GM19328 (cell line): ENCODE measurements around the gene IRF2.

ENCODE experiments used
- ATAC-seq: cut with Tn5 transposase; IDR thresholded peaks from one replicate; pipeline ENCODE4 v1.9.1; 2021; ENCODE audit warnings: mild to moderate bottlenecking, moderate library complexity; ENCODE audit not compliant: unreplicated experiment

Gene IRF2

DNA sequence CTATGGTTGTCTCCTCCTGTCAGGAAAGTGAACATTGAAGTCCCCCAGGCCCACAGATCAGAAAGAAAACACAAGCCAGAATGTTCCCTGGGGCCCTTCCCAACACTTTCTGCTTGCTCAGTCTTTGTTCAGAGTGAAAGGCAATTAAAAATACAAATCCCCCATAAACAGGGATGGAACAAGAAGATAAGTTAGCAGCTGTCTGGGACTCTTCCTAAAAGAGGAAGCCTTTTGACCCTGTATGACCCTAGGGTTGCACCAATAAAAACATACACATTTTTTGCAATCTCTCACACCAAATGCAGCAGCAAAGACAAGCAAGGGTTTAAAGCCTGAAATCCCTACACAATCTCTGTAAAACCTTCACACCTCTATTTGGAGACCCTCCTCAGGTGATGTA, 22.6 kb downstream of the IRF2 start:
- ATAC-seq = no peak

DNA sequence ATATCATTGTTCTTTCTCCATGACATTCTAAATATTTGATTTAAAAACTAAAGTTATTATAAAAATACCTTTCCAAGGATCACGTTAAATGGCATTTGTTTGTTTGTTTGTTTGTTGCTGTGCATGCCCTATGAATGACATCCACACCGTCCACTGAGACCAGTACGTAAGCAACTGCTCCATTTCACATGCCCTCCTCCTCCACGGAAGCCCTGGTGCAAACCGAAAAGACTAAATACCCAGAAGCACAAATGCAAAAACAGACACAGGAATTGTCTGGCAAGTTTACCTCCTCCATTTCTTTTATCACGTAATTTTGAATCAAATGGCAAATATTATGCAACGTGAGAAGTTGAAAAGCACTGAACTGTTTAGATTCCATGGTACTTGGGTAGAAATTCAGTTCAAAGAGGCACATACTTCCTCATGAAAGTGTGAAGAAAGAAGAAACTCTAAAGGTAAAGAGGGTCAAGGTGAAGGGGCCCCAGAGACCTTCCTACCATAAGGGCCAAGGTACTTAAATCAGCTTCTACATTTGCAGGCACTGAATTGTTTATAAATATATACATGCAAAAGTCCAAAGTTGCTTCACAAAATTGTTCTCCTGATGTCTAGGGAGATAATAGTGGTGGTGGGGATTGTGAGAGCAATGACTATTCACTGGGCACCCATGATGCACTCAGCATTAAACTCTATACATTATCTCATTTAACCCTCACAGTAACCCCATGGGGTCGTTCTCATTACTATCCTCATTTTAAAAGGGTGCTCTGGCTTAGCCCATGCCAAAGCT, 23.4 kb downstream of the IRF2 start:
- ATAC-seq = no peak

DNA sequence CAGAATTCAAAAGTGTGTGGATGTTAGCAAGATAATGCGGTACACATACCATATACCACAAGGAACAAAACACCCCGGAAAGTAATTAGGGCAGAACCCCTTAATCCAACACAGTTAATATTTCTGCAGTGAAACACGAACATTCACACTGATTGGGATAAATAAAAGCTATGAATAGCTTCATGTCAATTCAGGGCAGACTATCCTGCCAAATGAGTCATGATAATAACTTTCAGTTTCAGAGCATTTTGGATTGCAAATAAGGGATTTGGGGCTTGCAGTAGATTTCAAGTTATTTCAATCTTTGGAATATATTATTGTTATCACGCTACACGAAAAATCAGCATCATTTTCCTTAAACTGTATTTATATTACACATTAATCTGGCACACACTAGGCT, 24.3 kb downstream of the IRF2 start:
- no peak for ATAC-seq

DNA sequence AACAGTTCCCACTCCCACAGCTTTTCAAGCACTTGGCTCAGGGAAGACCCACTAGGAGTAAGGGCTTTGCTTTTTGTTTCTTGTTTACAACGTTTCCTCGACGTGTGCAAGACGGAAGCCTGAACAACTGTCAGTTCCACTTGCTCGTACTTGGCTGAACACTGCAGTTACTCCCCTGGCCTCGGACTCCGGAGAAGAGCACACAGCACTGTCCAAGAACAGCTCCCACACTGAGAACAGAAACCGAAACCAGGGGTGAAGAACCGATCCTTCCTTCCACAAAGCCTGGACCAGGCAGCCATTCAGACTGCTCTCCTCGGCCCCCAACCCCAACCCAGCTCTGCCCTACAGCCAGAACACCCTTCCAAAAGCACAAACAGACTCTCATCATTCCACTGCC, 25.5 kb downstream of the IRF2 start:
- no peak for ATAC-seq

DNA sequence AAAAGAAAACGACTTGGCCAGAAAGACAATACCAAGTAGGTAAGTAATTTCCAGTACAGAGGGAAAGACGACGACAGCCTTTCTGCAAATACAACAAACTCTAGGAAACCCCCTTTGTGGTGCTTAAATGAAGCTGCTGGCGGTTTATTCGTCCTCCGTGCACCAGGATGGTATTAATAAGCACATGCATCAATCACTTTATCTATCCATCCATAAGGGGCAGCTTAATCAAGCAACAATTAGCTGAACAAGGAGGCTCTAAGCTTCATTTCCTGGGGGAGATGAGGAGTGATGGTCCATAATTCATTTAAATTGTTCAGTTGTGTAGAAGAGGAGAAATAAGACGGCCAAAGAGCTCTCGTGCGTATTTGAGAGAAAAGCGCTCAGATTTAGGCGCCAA, 26.2 kb downstream of the IRF2 start:
- ATAC-seq = no peak

DNA sequence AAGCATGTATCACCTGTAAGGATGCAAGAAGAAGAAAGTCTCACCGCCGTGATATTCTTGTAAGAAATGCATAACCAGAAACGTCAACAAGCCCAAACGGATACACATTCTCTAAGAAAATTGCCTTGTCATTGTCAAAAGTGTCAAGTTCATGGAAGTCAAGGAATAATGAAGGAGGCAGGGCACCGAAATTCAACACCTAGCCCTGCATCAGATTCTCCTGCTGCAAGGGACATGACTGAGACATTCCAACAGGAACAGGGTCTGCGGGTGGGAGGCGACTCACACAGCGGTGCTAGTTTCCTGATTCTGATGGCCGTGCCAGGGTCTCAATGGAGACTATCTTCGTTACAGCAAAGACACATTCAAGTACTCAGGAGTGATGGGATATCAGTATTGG, 26.7 kb downstream of the IRF2 start:
- ATAC-seq = no peak

DNA sequence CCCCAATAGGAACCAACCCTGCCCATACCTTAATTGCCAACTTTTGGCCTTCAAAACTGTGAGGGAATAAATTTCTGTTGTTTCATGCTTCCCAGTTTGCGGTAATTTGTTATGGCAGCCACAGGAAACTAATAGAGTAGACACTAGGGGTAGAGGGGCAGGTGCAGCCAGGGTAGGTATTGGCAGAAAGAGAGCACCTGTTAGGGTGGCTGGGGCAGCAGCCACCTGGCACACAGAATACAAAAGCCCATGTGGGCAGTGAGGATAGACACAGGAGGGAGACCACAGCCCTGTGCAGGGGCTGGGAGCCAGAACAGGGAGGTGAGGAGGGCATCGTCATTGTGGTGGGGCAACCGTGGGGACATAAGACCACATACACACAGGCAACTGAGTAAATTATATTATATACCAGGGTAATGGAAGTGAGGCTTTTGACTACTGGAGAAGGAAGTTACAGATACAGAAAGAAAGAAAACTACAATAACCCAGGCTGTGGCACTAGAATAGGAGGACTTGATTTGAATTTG, 28.2 kb downstream of the IRF2 start:
- no peak for ATAC-seq

DNA sequence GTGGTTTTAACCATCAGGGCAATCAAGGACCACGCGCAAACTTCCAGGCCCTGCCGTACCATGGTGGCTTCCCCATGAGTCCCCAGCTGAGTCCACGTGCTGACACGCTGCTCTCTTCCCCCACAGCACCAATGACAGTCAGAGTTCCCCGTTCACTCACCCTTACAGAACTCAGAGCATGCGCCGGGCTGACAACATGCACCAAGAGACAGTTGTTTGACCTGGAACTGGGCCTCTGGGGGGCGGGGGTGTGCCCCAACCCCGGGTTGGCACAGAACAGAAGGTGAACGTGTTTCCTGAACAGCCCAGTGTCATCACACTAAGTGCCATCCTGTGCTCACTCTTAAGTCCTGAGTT, 29.4 kb downstream of the IRF2 start:
- ATAC-seq = no peak

DNA sequence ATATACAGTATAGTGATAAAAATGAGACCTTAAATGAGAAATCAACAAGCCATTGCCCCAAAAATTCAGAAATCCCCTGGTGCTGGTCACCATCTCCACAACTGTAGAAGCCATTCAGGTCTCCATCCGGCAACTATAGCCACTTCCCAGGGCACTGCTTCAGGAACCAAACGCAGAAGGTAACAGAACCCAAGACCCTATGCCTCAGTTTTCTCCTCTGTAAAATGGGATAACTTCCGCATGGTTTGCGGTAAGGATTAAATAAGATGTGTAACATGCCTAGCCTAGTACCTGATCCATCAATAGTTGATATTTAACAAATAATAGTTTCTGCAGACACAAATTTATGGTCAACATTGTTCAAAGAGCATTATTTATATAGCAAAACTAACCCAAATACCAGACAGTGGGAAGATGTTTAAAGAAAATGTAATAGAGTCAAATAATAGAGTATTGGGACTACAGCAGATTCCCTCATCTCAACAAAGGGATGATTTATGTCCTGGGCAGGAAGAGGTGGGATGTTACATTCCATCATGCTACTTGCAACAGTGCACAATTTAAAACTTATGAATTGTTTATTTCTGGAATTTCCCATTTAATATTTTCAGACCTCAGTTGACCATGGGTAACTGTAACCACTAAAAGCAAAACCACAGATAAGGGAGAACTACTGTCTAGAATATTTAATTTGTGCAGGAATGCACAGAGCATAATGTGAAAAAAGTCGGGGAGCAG, 30.0 kb downstream of the IRF2 start:
- ATAC-seq = no peak

DNA sequence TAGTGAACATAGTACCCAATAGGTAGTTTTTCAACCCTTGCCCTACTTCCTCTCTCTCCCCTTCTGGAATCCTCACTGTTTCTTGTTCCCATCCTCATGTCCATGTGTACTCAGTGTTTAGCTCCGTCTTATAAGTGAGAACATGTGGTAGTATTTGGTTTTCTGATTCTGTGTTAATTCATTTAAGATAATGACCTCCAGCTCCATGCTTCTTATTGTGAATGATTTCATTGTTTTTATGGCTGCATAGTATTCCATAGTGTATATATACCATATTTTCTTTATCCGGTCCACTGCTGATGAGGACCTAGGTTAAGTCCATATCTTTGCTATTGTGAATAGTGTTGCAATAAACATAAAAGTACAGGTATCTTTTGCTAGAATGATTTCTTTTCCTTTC, 31.0 kb downstream of the IRF2 start:
- ATAC-seq = no peak

DNA sequence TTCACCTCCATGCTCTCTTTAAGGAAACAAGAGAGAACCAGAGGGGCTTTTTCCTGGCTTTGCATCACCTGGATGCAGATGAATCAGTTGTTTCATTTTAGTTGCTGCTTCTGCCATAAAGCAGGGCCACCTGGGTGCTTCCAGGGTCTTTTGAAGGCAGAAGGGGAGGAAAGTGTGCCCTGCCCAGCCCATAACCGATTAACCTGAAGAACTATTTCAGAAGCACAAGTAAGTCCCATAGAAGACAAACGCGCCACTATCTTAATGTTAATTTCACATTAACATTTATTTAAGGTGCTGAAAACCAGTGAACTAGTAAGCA, 32.1 kb downstream of the IRF2 start:
- no peak for ATAC-seq

DNA sequence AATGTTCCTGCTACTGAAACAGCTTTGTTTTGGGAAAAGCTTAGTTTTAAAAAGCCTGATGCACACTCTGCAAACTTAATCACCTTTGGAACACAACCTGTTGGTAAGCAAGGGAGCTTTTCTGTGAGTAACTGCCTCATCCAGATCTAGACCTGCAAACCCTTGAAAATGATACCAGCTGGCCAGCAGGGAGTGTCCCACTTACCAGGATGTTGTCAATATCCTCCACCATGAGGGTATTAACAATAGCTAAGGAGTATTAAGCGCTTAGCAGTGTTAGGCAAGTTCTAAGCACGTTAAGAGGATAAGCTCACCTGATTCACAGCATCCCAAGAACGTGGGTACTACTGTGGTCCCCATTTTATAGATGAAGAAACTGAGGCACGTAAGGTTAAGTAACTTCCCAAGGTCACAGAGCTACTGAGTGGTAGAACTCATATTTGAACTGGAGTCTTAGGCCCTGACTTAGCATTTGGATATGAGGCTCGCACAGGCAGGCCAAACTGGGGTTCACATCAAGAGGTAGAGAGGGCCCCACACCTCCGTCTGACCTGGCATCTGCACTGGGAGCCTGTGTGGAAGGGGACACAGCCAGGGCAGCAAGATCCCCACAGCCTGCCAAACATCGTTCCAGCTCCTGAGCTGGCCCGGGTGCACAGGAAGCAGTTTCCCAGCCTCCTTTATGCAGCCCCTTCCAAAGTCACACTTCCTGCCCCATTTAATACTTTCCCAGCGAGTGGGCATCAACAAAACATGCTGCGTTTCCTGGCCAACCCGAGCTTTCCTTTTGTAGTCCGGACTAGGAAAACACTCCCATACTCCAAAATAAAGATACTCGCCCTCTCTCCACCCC, 32.7 kb downstream of the IRF2 start:
- no peak for ATAC-seq

DNA sequence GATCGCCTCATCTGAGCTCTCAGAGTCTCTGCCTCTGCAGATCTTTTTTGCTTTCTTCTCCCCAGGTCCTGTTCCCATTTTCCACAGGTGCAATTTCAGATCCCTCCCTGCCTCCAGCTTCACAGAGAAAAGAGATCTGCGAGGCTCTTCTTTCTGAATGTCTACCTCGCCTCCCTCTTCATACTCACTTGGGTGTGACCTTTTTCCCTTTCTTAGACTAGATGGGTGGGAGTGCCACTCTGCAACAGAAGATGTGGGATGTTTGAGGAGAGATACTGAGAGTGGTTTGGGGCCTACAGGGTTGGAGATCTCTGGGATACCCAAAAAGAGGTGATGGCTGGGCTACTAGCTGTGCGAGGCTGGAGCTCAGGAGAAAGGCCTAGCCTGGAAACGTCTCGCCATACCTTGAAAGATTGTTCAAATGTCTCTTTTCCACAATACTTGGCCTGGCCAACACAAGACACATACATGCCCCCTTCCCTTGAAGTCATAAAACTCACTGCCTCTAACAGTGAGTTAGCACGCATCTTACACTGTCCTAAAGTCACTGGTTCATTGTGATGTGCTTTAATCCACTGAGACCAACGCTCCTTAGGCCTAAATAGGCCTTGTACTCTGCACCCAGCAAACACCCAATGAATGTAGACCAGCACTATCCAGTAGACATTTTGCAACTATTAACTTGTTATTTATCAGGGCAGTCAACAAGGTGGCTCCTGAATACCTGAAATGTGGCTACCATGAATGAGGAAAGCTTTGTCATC, 33.6 kb downstream of the IRF2 start:
- ATAC-seq = no peak

DNA sequence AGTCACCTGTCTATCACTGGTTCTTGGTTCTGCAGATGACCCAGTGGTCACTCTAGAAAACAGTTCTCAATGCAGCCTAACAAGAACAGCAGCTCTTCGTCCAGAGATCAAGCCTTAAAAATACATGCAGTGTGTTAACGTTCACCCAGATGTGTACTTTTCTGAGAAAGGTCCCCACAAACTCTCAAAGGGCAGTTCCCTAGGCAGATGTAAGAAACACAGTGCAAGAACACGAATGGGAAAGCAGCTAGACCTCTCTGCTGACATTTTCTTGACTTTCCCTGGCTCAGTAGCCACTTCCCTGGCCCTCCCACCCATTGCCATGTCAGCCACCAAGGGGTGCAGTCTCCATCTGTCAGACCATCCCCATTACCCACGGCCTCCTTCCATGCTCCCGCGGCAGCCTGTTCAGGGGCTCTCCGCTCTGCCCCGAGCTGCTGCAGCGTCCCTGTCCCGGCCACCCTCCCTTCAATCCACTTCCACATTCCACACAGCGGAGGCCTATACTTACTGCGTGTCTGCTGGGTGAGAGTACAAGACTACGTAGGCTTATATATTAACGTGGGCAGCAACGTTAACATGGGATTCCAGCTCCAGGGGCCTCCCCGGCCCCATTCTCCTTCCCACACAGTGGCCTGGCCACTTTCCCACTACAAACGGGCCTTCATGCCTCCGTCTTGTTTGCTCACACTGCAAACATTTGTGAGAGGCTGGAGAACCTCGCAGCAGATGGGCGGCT, 34.3 kb downstream of the IRF2 start:
- no peak for ATAC-seq

DNA sequence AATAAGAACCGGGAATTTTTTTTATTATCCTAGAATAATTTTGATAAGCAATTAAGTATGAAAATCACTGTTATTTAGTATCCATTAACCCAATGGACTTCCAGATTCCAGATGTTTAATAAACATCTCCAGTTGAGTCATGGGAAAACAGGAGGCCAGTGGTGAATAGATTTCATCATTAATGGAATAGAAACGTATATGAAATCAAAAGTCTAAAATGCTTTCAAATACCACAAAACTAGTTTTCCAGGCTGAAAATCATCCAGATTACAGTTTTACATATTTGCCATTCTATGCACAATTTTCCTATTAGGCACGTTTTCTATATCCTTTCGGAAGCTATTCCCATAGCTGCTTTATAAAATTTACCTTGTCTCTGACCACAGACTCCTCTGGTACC, 35.0 kb downstream of the IRF2 start:
- ATAC-seq = no peak

DNA sequence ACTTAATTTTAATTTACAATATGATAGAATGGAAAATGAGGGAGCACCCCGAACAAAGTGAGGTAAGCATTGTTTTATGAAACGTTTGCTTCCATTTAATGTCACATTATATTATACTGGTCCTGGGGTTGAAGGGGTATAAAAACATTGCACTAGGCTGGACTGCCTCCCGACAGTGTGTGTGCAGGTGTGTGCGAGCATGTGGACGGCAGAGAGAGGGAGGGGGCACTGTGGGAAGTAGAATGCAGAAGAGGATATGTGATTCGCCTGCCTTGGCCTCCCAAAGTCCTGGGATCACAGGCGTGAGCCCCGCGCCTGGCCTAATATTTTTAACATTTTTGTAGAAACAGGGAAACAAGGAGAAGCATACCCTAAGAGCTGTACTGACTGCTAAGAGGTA, 36.0 kb downstream of the IRF2 start:
- no peak for ATAC-seq

DNA sequence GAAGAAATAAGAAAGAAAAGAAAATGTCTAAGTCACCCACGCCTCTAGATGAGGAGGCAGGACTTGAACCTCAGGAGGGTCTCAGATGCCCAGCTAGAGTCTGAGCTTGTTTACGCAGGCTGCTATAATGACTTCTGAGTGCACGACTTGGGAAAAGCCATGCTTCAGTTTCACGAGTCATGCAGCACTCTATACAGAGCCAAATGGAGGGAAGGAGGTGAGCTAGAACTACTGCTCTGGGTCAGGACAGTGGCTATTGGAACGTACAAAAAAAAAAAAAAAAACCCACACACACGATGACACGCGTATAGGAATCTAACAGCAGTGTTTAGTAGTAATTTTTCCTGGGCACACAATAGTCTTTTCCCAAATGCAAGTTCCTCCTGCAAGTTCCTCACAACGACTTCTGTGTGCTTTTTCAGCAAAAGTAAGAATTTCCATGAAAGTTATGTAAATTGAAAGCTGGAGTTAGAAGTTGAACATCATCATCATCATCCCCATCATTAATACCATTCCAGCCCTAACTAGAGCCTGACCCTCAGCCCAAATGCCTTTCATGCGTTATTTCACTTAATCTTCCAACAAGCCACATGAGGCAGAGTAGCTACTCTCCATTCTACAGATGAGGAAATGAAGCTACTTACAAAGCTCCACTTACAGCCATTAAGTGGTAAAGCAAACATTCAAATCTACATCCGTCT, 36.6 kb downstream of the IRF2 start:
- no peak for ATAC-seq

DNA sequence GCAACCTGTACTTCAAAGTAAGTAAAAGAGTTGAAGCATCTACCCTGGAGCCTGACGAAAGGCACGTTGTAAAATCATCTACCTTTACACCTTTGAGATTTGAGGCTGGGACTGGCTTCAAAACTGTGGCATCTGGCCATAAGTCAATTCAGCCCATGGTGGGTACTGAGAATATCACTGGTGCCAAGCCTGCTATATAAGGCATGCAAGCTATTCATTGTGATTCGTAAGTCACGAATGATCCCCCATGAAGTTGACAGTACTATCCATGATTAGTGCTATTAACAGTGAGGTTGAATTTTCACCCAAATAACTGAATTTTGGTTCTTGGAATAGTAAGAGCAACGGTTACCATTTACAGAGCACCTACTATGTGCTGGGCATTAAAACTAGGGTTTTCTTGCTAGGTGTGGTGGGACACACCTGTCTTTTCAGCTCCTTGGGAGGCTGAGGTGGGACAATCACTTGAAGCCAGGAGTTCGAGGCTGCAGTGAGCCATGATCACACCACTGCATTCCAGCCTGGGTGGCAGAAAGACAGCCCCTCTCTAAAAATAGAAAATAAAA, 39.8 kb downstream of the IRF2 start:
- ATAC-seq = no peak

DNA sequence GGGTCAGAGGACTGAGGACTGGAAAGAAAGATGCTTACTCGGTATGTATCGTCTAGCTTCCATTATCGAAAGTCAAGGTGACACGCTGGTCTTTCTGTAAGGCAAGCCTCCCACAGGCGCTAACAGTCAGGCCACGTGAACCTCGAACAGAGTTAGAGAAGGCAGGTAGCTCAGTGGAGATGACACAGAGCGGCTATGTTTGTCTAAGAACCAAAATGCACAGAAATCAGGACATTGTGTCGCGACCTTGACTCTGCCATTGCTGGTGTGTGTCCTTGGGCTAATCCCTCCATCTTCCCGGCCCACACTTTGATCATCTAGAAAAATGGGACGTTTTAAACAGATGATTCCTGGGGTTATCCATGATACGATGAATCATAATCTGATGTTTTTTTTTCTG, 40.3 kb downstream of the IRF2 start:
- no peak for ATAC-seq
